CD4-positive, alpha-beta T cell (primary cell): ENCODE results near the gene ATG7. TPM values are rescaled to one million over a fixed set of nuclear protein-coding genes. Genes with fewer than 3 reads are reported as not detected.

Source experiments
- ATAC-seq: fragments of 200-7000 bp; cut with Tn5 transposase; one replicate; pipeline ENCODE4 v1.10.0; 2022; ENCODE audit warnings: mild to moderate bottlenecking; ENCODE audit not compliant: poor library complexity
- CTCF ChIA-PET: fragments of 350-600 bp; sonication (Branson Sonifier 250); formaldehyde crosslinking; loops from one replicate; lab custom pipeline; 2021; ENCODE audit warnings: antibody characterized with exemption, inconsistent platforms; lab: Charles Lee
- POLR2A ChIA-PET: fragments of 350-600 bp; sonication (Branson Sonifier 250); formaldehyde crosslinking; loops from one replicate; lab custom pipeline; 2021; ENCODE audit warnings: antibody characterized with exemption, inconsistent platforms; lab: Charles Lee
- DNase-seq, 14 experiments: peaks; one replicate each; pipeline ENCODE4 v3.0.0-alpha.2; 2013 to 2020; ENCODE audit warnings: mixed read lengths in 2 of 14
- H3K27ac ChIP-seq, 2 donors: one replicate each; pipeline versions ENCODE4 v1.5.1 to v1.7.0; 2013; ENCODE audit warnings: low read length in 2 of 2, low read depth in 1 of 2, mild to moderate bottlenecking in 1 of 2
- H3K27me3 ChIP-seq, 2 experiments: 1 replicate in 1 of 2; 2 replicates in 1 of 2; pipeline versions ENCODE4 v1.6.1 to v1.7.0; 2013; ENCODE audit warnings: low read length in 2 of 2, control low read depth in 1 of 2, mild to moderate bottlenecking in 1 of 2, moderate library complexity in 1 of 2; ENCODE audit not compliant: insufficient read depth in 2 of 2, control insufficient read depth in 1 of 2
- H3K36me3 ChIP-seq: one replicate; pipeline ENCODE4 v1.6.1; 2013; ENCODE audit warnings: low read length, control low read depth; ENCODE audit not compliant: insufficient read depth
- H3K4me1 ChIP-seq: one replicate; pipeline ENCODE4 v1.6.1; 2013; ENCODE audit warnings: low read length, control low read depth; ENCODE audit not compliant: insufficient read depth
- H3K4me3 ChIP-seq: one replicate; pipeline ENCODE4 v1.5.1; 2013; ENCODE audit warnings: mild to moderate bottlenecking, low read length, moderate library complexity
- H3K9me3 ChIP-seq, 2 experiments: 1 replicate in 1 of 2; 2 replicates in 1 of 2; pipeline versions ENCODE4 v1.6.1 to v1.7.0; 2013; ENCODE audit warnings: low read length in 2 of 2, mild to moderate bottlenecking in 2 of 2, control low read depth in 1 of 2, moderate library complexity in 1 of 2; ENCODE audit not compliant: control insufficient read depth in 1 of 2, insufficient read depth in 1 of 2
- H3K27ac Mint-ChIP-seq: one replicate; pipeline ENCODE4 v1.8.0; 2020; ENCODE audit warnings: mixed read lengths
- H3K27me3 Mint-ChIP-seq: one replicate; pipeline ENCODE4 v1.8.0; 2021; ENCODE audit warnings: mixed read lengths
- H3K36me3 Mint-ChIP-seq: one replicate; pipeline ENCODE4 v1.8.0; 2021; ENCODE audit warnings: low read depth, mixed read lengths
- H3K4me1 Mint-ChIP-seq: one replicate; pipeline ENCODE4 v1.8.0; 2021; ENCODE audit warnings: low read depth, mixed read lengths
- H3K4me3 Mint-ChIP-seq: one replicate; pipeline ENCODE4 v1.8.0; 2020; ENCODE audit warnings: mild to moderate bottlenecking, mixed read lengths
- H3K9me3 Mint-ChIP-seq: one replicate; pipeline ENCODE4 v1.8.0; 2020; ENCODE audit warnings: mixed read lengths
- CTCF ChIP-seq: fragments of 200-600 bp; IDR thresholded peaks from one replicate; pipeline ENCODE4 v1.8.0; 2022; ENCODE audit warnings: antibody characterized with exemption, mild to moderate bottlenecking
- intact Hi-C, 2 experiments: fragments of 100-400 bp; cut with DNase I in 1 of 2; cut with micrococcal nuclease in 1 of 2; formaldehyde crosslinking; loops; one replicate each; pipeline versions ENCODE4 v1.15.1 to v1.9.0; 2023 to 2025; cut with DNase I, micrococcal nuclease
- total RNA-seq, 174 experiments: library from RNA in 2 of 174; stranded (reverse) in 2 of 174; gene quantifications; one replicate each; pipeline ENCODE4 v1.2.3 and lab custom pipeline; 2021 to 2026

ATG7 gene
- total RNA-seq, 2 experiments from 2014 or later, result 21.4 to 25.7 TPM

- H3K36me3 Mint-ChIP-seq, result peaks cover 93% of the 10 kb centered on the region
- no peaks in the 10 kb centered on the region for H3K9me3 Mint-ChIP-seq
- Histone ChIP-seq H3K4me3 (no peak overlapping the region), H3K27me3 (no peaks in the 10 kb centered on the region), H3K9me3 (no peaks in the 10 kb centered on the region), H3K4me1 (no peaks in the 10 kb centered on the region), H3K36me3 (peaks cover 80% of the 10 kb centered on the region), H3K27ac (no peak overlapping the region)
- no peaks in the 10 kb centered on the region for H3K4me1 Mint-ChIP-seq
- no peak overlapping the region for H3K4me3 Mint-ChIP-seq
- DNase-seq, result no peak
- ChIA-PET POLR2A (no interaction called here), CTCF (no interaction called here)
- no peak overlapping the region for H3K27ac Mint-ChIP-seq
- intact Hi-C loops, result no loop called here
- TF ChIP-seq CTCF, result no peak
- no peak for ATAC-seq
- no peaks in the 10 kb centered on the region for H3K27me3 Mint-ChIP-seq
Observed at GRCh38 chr3:11362600-11362999, 90.4 kb downstream of the ATG7 start.

GRCh38 chr3:11363715-11364114, 91.5 kb downstream of the ATG7 start:
- CTCF ChIA-PET, result no interaction called here
- DNase-seq (no peak), ATAC-seq (no peak)
- H3K4me3 ChIP-seq, result no peak overlapping the region
- POLR2A ChIA-PET, result no interaction called here
- H3K27me3 Mint-ChIP-seq, result no peaks in the 10 kb centered on the region
- H3K36me3 ChIP-seq, result peaks cover 75% of the 10 kb centered on the region
- no peak overlapping the region for H3K27ac Mint-ChIP-seq
- no peak overlapping the region for H3K27ac ChIP-seq
- no peaks in the 10 kb centered on the region for H3K9me3 Mint-ChIP-seq
- H3K36me3 Mint-ChIP-seq, result peaks cover 86% of the 10 kb centered on the region
- no peaks in the 10 kb centered on the region for H3K4me1 ChIP-seq
- H3K4me1 Mint-ChIP-seq, result no peaks in the 10 kb centered on the region
- no peaks in the 10 kb centered on the region for H3K27me3 ChIP-seq
- H3K4me3 Mint-ChIP-seq, result no peak overlapping the region
- no peak for TF ChIP-seq CTCF
- no peaks in the 10 kb centered on the region for H3K9me3 ChIP-seq
- intact Hi-C loops, result no loop called here

GRCh38 chr3:11364181-11364580, 92.0 kb downstream of the ATG7 start:
- no peak overlapping the region for H3K27ac ChIP-seq
- H3K27me3 ChIP-seq, result no peaks in the 10 kb centered on the region
- H3K4me3 ChIP-seq, result no peak overlapping the region
- DNase-seq, result no peak
- peaks cover 77% of the 10 kb centered on the region for H3K36me3 ChIP-seq
- Mint-ChIP-seq H3K27me3 (no peaks in the 10 kb centered on the region), H3K4me3 (no peak overlapping the region), H3K27ac (no peak overlapping the region), H3K9me3 (no peaks in the 10 kb centered on the region), H3K4me1 (no peaks in the 10 kb centered on the region), H3K36me3 (peaks cover 86% of the 10 kb centered on the region)
- CTCF ChIA-PET, result no interaction called here
- ATAC-seq, result no peak
- no peak for TF ChIP-seq CTCF
- H3K9me3 ChIP-seq, result no peaks in the 10 kb centered on the region
- POLR2A ChIA-PET, result no interaction called here
- no peaks in the 10 kb centered on the region for H3K4me1 ChIP-seq
- intact Hi-C loops, result no loop called here
